ENCODE data around the gene LVRN. TPM values are rescaled to one million over a fixed set of nuclear protein-coding genes. Genes with fewer than 3 reads are reported as not detected.
A peak's percentile ranks its signal among the peaks of the same experiment; 100 is the strongest.

Gene LVRN
- total and polyA plus RNA-seq, 8 donors, result 0.06 to 1.9 (median 1.2) TPM

- H3K36me3 ChIP-seq, result no peaks in the 10 kb centered on the region
- no peak for TF ChIP-seq CTCF (IDR thresholded peaks at IDR 0.05)
- no peaks in the 10 kb centered on the region for H3K4me1 ChIP-seq
- intact Hi-C loops (cut with DNase I), result no loop called here
- DNase-seq, result peak in 3 of 4 donors; percentile 46 to 79 (median 68)
- peak; percentile 99 for ATAC-seq
- H3K4me3 ChIP-seq, result no peak within 1 kb of the TSS
- H3K27me3 ChIP-seq, result no peaks in the 10 kb centered on the region
- no peak within 1 kb of the TSS for H3K27ac ChIP-seq
- no peaks in the 10 kb centered on the region for H3K9me3 ChIP-seq
These were observed 69.8 kb downstream of the LVRN start, which contains the start of gene ARL14EPL for GRCh38 chr5:116032094-116032517. ARL14EPL (plus strand) TSS chr5:116032472; CDS start chr5:116051466, 18,994 bp downstream.

- no peak for TF ChIP-seq CTCF (IDR thresholded peaks at IDR 0.05)
- no peak for DNase-seq
- Histone ChIP-seq H3K36me3 (no peaks in the 10 kb centered on the region), H3K4me1 (no peaks in the 10 kb centered on the region), H3K4me3 (no peak overlapping the region), H3K27me3 (no peaks in the 10 kb centered on the region), H3K9me3 (no peaks in the 10 kb centered on the region), H3K27ac (no peak overlapping the region)
- intact Hi-C loops (cut with DNase I), result no loop called here
- ATAC-seq, result no peak
These were observed 70.7 kb downstream of the LVRN start for GRCh38 chr5:116032991-116033390.

GRCh38 chr5:116035123-116035522 is 72.8 kb downstream of the LVRN start:
- Histone ChIP-seq H3K27ac (no peak overlapping the region), H3K36me3 (no peaks in the 10 kb centered on the region), H3K27me3 (no peaks in the 10 kb centered on the region), H3K4me1 (peaks cover 0 to 4% of the 10 kb centered on the region in 2 donors), H3K9me3 (no peaks in the 10 kb centered on the region), H3K4me3 (no peak overlapping the region)
- intact Hi-C loops (cut with DNase I), result no loop called here
- DNase-seq (no peak), ATAC-seq (no peak)
- no peak for TF ChIP-seq CTCF (IDR thresholded peaks at IDR 0.05)

GRCh38 chr5:116037236-116037822 is 75.1 kb downstream of the LVRN start:
- TF ChIP-seq CTCF (IDR thresholded peaks at IDR 0.05), result no peak
- no peak overlapping the region for H3K4me3 ChIP-seq

GRCh38 chr5:116038817-116039216 is 76.5 kb downstream of the LVRN start:
- DNase-seq (no peak), ATAC-seq (no peak)
- Histone ChIP-seq H3K9me3 (no peaks in the 10 kb centered on the region), H3K27ac (no peak overlapping the region), H3K27me3 (no peaks in the 10 kb centered on the region), H3K4me1 (peaks cover 0 to 4% of the 10 kb centered on the region in 2 donors), H3K36me3 (no peaks in the 10 kb centered on the region), H3K4me3 (no peak overlapping the region)
- TF ChIP-seq CTCF (IDR thresholded peaks at IDR 0.05), result no peak
- intact Hi-C loops (cut with DNase I), result no loop called here

More at GRCh38 chr5:116037236-116037822, 75.1 kb downstream of the LVRN start:
- ATAC-seq, result no peak
- no peaks in the 10 kb centered on the region for H3K27me3 ChIP-seq
- intact Hi-C loops (cut with DNase I), result no loop called here
- H3K36me3 ChIP-seq, result no peaks in the 10 kb centered on the region
- H3K27ac ChIP-seq, result no peak overlapping the region
- DNase-seq, result no peak
- H3K9me3 ChIP-seq, result no peaks in the 10 kb centered on the region
- peaks cover 0 to 4% of the 10 kb centered on the region in 2 donors for H3K4me1 ChIP-seq

Data from left lung (tissue), 10 donors.